C1 segment of cervical spinal cord (tissue), 14 donors: ENCODE data around the gene C20orf96.
A peak's percentile ranks its signal among the peaks of the same experiment; 100 is the strongest.
"Not testable (repeated sequence)": the region's sequence is repeated elsewhere in the genome, so short reads cannot be mapped to it uniquely, and the experiment has no call there.

Experiments
- DNase-seq, 14 donors: peaks; one replicate each; lab custom pipeline; 2025; lab: John Stamatoyannopoulos, UW

The C20orf96 gene

GRCh38 chr20:284172-284571 lies 6.4 kb downstream of the C20orf96 start:
- no peak for DNase-seq

GRCh38 chr20:278607-279571 lies 11.7 kb downstream of the C20orf96 start:
- no peak for DNase-seq

GRCh38 chr20:278181-278580 lies 12.4 kb downstream of the C20orf96 start:
- no peak for DNase-seq

- DNase-seq: no peak
These were observed 13.1 kb downstream of the C20orf96 start for GRCh38 chr20:277496-277781.

GRCh38 chr20:276620-277495 lies 13.7 kb downstream of the C20orf96 start:
- no peak for DNase-seq

- no peak for DNase-seq
These were observed 14.8 kb downstream of the C20orf96 start for GRCh38 chr20:275791-276190.

GRCh38 chr20:273884-274283 lies 16.7 kb downstream of the C20orf96 start:
- no peak for DNase-seq

- no peak for DNase-seq
These were observed 17.8 kb downstream of the C20orf96 start for GRCh38 chr20:272718-273117.

- DNase-seq: no peak
These were observed 19.0 kb downstream of the C20orf96 start for GRCh38 chr20:271528-271927.

GRCh38 chr20:271069-271468 lies 19.5 kb downstream of the C20orf96 start:
- no peak for DNase-seq

- DNase-seq: no peak
These were observed 20.0 kb downstream of the C20orf96 start for GRCh38 chr20:270517-270916.

GRCh38 chr20:266596-267562 lies 23.7 kb downstream of the C20orf96 start:
- DNase-seq: peak in 13 of 14 donors; percentile 40 to 83 (median 71)

GRCh38 chr20:263701-264100 lies 26.8 kb downstream of the C20orf96 start:
- no peak for DNase-seq

GRCh38 chr20:259981-260380 lies 30.6 kb downstream of the C20orf96 start:
- no peak for DNase-seq

GRCh38 chr20:258963-259362 lies 31.6 kb downstream of the C20orf96 start:
- DNase-seq: no peak

GRCh38 chr20:258269-258858 lies 32.2 kb downstream of the C20orf96 start:
- DNase-seq: no peak

- DNase-seq: no peak
These were observed 33.1 kb downstream of the C20orf96 start, which contains the start of gene DEFB132 for GRCh38 chr20:257419-257818. Gene DEFB132 (plus strand): TSS chr20:257724. CDS start chr20:257779, 55 bp downstream.

GRCh38 chr20:253447-253846 lies 37.1 kb downstream of the C20orf96 start:
- not testable (repeated sequence) for DNase-seq

GRCh38 chr20:252801-253200 lies 37.7 kb downstream of the C20orf96 start:
- no peak for DNase-seq

GRCh38 chr20:251354-251753 lies 39.2 kb downstream of the C20orf96 start:
- DNase-seq: no peak

GRCh38 chr20:242905-243304 lies 47.6 kb downstream of the C20orf96 start:
- DNase-seq: no peak
